Right forelimb (tissue), 1 donor: ENCODE data around the gene MGMT.
A peak's percentile ranks its signal among the peaks of the same experiment; 100 is the strongest.

Experiments
- DNase-seq: peaks from one replicate; pipeline ENCODE4 v3.0.0-alpha.2; 2018

Gene MGMT

GRCh38 chr10:129546106-129546505, 79.1 kb downstream of the MGMT start:
- DNase-seq, result no peak

GRCh38 chr10:129547608-129548007, 80.6 kb downstream of the MGMT start:
- peak; percentile 44 for DNase-seq

- DNase-seq, result peak; percentile 32
These were observed 81.6 kb downstream of the MGMT start for GRCh38 chr10:129548600-129548999.

GRCh38 chr10:129550076-129550475, 83.0 kb downstream of the MGMT start:
- no peak for DNase-seq

- DNase-seq, result peak; percentile 22
These were observed 83.6 kb downstream of the MGMT start for GRCh38 chr10:129550658-129551057.

GRCh38 chr10:129552119-129552518, 85.1 kb downstream of the MGMT start:
- peak; percentile 37 for DNase-seq

GRCh38 chr10:129553928-129554327, 86.9 kb downstream of the MGMT start:
- DNase-seq, result peak; percentile 7

GRCh38 chr10:129556316-129556715, 89.3 kb downstream of the MGMT start:
- peak; percentile 24 for DNase-seq

GRCh38 chr10:129560361-129560760, 93.3 kb downstream of the MGMT start:
- DNase-seq, result peak; percentile 4

GRCh38 chr10:129562487-129562886, 95.4 kb downstream of the MGMT start:
- no peak for DNase-seq

- DNase-seq, result no peak
These were observed 97.9 kb downstream of the MGMT start for GRCh38 chr10:129564923-129565322.

GRCh38 chr10:129568583-129569344, 101.7 kb downstream of the MGMT start:
- DNase-seq, result no peak

- DNase-seq, result no peak
These were observed 103.1 kb downstream of the MGMT start for GRCh38 chr10:129570185-129570584.

- DNase-seq, result no peak
These were observed 112.2 kb downstream of the MGMT start for GRCh38 chr10:129579228-129579627.

- DNase-seq, result no peak
These were observed 113.0 kb downstream of the MGMT start for GRCh38 chr10:129580010-129580409.

GRCh38 chr10:129580901-129581300, 113.9 kb downstream of the MGMT start:
- DNase-seq, result no peak

- DNase-seq, result no peak
These were observed 114.9 kb downstream of the MGMT start for GRCh38 chr10:129581827-129582411.

- DNase-seq, result no peak
These were observed 116.8 kb downstream of the MGMT start for GRCh38 chr10:129583831-129584230.

- no peak for DNase-seq
These were observed 119.9 kb downstream of the MGMT start for GRCh38 chr10:129586898-129587443.

GRCh38 chr10:129589546-129589945, 122.5 kb downstream of the MGMT start:
- no peak for DNase-seq

GRCh38 chr10:129593953-129594352, 126.9 kb downstream of the MGMT start:
- DNase-seq, result no peak

- DNase-seq, result no peak
These were observed 127.8 kb downstream of the MGMT start for GRCh38 chr10:129594811-129595210.

- no peak for DNase-seq
These were observed 131.4 kb downstream of the MGMT start for GRCh38 chr10:129598413-129598812.

- no peak for DNase-seq
These were observed 132.1 kb downstream of the MGMT start for GRCh38 chr10:129599160-129599559.
